ENCODE results near the gene TST.

DNA sequence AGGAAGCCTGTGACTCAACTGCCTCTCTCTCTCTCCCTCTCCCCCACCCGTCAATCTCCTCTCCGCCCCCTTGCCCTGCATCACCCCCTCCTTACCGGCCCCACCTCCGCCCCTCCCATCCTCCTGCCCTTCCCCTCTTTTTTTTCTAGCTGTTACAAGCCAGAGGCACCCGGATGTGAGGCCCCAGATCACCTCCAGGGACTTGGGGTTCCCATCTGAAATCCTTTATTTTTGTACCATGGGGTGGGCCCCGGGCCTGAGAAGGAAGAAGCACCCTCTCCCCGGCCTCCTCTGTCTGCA is 43.1 kb upstream of the TST start:
- TF ChIP-seq, protein P1, sequence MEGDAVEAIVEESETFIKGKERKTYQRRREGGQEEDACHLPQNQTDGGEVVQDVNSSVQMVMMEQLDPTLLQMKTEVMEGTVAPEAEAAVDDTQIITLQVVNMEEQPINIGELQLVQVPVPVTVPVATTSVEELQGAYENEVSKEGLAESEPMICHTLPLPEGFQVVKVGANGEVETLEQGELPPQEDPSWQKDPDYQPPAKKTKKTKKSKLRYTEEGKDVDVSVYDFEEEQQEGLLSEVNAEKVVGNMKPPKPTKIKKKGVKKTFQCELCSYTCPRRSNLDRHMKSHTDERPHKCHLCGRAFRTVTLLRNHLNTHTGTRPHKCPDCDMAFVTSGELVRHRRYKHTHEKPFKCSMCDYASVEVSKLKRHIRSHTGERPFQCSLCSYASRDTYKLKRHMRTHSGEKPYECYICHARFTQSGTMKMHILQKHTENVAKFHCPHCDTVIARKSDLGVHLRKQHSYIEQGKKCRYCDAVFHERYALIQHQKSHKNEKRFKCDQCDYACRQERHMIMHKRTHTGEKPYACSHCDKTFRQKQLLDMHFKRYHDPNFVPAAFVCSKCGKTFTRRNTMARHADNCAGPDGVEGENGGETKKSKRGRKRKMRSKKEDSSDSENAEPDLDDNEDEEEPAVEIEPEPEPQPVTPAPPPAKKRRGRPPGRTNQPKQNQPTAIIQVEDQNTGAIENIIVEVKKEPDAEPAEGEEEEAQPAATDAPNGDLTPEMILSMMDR (IDR thresholded peaks at IDR 0.05; ENCODE audit: poor library complexity, severe bottlenecking) = no peak
- TF ChIP-seq, protein P2, sequence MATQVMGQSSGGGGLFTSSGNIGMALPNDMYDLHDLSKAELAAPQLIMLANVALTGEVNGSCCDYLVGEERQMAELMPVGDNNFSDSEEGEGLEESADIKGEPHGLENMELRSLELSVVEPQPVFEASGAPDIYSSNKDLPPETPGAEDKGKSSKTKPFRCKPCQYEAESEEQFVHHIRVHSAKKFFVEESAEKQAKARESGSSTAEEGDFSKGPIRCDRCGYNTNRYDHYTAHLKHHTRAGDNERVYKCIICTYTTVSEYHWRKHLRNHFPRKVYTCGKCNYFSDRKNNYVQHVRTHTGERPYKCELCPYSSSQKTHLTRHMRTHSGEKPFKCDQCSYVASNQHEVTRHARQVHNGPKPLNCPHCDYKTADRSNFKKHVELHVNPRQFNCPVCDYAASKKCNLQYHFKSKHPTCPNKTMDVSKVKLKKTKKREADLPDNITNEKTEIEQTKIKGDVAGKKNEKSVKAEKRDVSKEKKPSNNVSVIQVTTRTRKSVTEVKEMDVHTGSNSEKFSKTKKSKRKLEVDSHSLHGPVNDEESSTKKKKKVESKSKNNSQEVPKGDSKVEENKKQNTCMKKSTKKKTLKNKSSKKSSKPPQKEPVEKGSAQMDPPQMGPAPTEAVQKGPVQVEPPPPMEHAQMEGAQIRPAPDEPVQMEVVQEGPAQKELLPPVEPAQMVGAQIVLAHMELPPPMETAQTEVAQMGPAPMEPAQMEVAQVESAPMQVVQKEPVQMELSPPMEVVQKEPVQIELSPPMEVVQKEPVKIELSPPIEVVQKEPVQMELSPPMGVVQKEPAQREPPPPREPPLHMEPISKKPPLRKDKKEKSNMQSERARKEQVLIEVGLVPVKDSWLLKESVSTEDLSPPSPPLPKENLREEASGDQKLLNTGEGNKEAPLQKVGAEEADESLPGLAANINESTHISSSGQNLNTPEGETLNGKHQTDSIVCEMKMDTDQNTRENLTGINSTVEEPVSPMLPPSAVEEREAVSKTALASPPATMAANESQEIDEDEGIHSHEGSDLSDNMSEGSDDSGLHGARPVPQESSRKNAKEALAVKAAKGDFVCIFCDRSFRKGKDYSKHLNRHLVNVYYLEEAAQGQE (IDR thresholded peaks at IDR 0.05; ENCODE audit: borderline replicate concordance) = no peak
- TF ChIP-seq POLR2AphosphoS5 (IDR thresholded peaks at IDR 0.05) = no peak
